NCI-H1048 (cell line): ENCODE measurements around the gene SDHA.
"Not testable (repeated sequence)": the region's sequence is repeated elsewhere in the genome, so short reads cannot be mapped to it uniquely, and the experiment has no call there.

ENCODE experiments used
- DNase-seq: peaks from one replicate; lab custom pipeline; 2025; lab: John Stamatoyannopoulos, UW

Gene SDHA

DNA sequence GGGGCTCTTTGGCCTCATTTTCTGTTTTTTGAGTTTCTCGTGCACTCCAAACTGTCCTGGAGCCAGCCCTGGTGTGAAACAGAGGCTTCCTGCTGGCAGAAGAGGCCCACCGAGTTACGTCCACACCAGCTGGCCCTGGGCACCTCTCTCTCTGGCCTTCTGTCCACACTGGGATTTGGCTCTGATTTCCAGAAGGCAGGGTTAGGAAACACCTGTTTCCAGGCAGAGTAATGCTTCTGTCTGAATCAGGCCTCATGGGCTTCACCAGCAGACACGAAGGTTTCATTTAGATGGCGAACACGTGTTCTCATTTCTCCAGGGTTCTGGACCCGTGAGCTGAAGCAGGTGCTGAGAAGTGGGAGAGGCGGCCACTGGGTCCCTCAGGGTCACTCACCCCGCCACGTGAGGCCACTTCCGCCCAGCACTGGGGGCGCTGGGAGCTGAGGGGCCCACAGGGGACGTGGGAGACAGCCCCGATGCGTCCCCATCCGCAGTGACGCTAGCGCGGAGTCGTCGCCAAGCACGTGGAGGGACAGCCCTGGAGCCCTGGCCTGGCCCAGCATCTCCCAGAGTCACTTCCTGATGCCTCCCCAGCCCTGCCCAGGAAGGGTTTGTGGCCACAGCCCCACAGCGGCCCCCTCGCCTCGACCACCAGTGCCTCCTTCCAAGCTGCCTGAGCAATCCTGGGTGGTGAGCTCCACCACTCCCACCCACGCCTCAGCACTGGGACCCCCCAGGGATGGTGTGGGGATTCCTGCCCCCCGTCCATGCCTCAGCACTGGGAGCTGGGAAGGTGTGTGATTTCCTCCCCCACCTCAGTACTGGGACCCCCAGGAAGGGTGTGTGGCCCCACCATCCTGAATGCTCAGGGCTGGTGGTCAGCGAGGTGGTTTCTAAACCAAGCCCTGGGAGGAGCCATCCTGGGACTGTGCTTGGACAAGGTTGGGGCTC lies 31.8 kb upstream of the SDHA start:
- DNase-seq, result no peak

DNA sequence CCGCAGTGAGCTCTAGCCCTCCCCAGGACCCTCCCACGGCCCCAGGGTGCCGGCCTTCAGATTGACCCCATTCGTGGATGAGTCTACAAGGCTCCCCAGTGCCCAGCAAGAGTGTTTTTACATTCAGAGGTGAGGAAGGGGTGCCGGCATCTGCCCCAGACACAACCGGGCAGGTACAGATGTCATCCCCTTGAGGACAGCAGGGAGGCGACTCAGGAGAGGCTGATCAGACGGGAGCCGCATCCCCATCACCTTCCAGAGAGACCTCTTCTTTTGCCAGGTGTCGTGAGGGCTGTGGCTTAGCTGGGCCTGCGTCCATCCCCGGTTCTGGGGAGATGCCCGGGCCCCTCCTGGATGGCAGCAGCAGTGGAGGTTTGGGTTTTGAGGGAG lies 31.1 kb upstream of the SDHA start:
- DNase-seq, result no peak

- DNase-seq, result no peak
Measured at GRCh38 chr5:187617-188451, 30.3 kb upstream of the SDHA start.

DNA sequence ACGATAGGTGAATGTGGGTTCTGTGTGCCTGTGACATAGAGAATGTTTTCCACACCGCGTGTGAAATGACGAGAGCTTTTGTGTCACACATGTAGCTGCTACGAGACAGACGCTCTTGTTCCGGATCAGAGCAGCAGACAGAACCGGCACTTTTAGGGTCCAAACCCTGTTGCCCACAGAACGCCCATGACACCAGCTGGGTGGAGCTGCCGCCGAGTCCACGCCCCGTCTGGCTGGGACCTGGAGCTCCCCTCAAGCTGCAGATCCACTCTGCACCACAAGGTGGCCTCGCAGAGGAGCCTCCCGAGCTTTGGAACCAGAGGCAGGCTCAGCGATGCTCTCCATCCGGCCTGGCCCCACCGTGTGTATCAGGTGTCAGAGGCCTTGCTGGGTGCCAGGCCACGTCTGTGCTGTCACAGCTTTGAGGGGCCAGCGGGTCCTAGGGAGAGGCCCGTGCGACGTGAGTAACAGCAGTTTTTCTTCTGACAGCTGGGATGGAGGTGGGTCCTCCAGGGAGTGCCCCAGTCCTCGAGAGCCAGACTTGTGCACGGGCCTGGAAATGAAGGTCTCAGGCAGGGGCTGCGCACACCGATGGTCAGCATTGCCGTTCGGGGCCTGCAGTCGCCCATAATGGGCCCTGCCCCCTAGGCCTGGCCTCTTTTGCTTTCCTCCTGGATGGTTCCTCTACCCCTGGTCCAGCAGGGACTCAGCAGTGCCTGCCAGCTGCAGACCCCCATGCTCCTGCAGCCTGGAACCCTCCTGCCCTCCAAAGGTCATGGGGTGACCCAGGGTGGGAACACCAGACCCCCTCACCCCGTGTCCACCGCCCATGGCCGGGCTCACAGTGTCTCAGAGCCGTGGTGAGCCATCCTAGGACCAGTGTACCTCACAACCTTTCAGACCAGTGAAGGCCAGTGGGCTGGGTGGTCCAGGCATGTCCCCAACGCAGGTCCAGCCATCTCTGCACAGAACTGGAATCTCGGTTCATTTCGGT lies 29.3 kb upstream of the SDHA start:
- DNase-seq, result peak; percentile 76

GRCh38 chr5:189486-189885 lies 28.6 kb upstream of the SDHA start:
- no peak for DNase-seq

- no peak for DNase-seq
Measured at GRCh38 chr5:189976-190365, 28.1 kb upstream of the SDHA start.

- no peak for DNase-seq
Measured at GRCh38 chr5:190366-191035, 27.6 kb upstream of the SDHA start.

DNA sequence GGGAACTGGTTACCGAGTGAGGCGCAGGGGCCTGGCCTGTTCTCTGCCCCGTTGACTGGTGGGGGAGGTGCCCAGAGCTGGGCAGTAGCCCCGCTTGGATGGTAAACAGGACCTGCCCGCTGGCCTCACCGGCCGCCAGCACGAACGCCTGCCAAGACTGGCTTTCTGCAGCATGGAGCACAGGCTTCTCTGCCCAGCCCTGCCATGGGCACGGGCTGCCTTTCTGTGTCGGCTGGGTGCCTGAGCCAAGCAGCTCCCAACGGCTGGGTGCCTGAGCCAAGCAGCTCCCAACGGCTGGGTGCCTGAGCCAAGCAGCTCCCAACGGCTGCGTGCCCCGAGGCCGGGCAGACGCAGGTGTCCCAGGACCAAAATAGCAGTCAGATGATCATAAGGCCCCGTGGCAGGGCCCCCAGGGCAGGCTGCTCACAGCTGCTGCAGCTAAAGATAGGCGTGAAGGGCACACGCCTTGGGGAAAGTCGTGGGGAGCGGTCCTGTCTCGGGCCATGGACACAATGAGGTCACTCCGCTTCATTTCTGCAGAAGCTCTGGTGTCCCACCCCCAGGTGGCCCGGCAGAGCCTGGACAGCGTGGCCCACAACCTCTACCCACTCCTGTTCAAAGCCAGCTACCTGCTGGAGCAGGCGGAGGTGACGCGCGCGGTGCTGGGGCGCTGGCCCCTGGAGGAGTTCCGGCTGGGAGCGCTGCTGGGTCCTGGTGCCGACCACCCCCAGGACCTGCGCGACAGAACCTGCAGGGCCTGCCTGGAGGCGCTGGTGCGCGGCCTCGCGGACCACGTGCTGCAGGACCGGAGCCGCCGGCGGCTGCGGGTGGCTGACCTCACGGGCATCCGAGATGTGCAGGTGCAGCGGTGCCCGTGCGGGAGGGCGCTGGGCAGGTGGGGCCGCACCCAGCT lies 26.8 kb upstream of the SDHA start, which contains the start of gene LRRC14B:
Gene LRRC14B (plus strand): TSS at position 460 of the 913 bp plus-strand sequence. CDS start 44 bp downstream, at position 504.
- DNase-seq, result no peak

DNA sequence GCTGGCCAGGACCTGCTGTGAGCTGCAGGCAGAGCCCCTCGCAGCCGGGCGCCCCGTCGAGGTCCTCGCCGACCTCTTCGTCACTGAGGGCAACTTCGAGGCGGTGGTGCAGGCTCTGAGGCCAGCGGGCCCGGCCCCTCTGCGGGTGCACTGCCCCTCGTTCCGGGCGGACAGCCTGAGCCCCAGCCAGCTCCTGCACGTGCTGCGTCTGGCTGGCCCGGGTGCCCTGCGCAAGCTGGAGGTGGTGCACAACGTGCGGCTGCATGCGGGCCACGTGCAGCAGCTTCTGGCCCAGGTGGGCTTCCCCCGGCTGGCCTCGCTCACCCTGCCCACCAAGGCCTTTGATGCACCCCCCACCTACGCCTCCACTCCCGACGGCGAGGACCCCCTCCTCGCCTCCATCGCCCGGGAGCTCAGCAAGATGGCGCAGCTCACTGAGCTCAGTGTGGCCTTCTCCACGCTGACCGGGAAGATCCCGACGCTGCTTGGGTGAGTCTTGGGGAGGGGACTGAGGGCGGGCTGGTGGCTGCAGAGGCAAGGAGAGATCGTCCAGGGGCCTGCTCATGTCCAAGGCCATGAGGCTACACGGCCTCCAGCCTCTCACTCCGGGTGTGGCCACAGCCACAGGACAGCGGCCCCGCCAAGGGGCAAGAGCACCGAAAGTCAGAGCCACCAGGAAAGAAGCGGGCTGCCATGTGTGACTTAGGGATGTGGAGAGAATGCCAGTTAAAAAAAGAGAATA lies 26.0 kb upstream of the SDHA start:
- no peak for DNase-seq

DNA sequence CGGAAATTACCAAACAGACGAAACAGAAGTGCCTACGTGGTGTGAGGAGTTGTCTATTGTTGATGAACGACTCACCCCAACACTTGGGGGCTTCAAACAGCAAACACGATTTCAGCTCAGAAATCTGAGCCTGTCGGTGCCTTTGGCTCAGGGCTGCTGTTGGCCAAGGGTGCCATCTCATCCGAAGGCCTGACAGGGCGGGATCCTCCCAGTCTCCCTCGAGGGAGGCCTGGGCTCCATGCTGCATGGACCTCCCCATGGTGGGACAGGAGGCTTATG lies 25.5 kb upstream of the SDHA start:
- no peak for DNase-seq

GRCh38 chr5:192970-193831 lies 24.9 kb upstream of the SDHA start:
- DNase-seq, result no peak

- no peak for DNase-seq
Measured at GRCh38 chr5:194102-194501, 24.0 kb upstream of the SDHA start.

- DNase-seq, result no peak
Measured at GRCh38 chr5:194603-195209, 23.4 kb upstream of the SDHA start.

GRCh38 chr5:195401-196160 lies 22.5 kb upstream of the SDHA start:
- no peak for DNase-seq

- DNase-seq, result no peak
Measured at GRCh38 chr5:196350-196749, 21.8 kb upstream of the SDHA start.

DNA sequence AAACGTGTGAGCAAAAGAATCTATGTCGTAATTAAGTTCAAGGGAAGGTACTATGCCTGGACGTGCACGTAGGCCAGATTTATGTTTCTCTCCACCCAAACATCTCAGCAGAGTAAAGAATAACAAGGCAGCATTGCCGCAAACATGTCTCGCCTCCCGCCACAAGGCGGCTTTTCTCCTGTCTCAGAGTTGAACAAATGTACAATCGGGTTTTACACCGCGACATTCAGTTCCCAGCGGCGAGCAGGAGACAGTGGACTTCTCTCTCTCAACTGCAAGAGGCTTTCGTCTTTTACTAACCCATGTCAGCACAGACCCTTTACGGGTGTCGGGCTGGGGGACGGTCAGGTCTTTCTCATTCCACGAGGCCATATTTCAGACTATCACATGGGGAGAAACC lies 21.1 kb upstream of the SDHA start:
- not testable (repeated sequence) for DNase-seq

DNA sequence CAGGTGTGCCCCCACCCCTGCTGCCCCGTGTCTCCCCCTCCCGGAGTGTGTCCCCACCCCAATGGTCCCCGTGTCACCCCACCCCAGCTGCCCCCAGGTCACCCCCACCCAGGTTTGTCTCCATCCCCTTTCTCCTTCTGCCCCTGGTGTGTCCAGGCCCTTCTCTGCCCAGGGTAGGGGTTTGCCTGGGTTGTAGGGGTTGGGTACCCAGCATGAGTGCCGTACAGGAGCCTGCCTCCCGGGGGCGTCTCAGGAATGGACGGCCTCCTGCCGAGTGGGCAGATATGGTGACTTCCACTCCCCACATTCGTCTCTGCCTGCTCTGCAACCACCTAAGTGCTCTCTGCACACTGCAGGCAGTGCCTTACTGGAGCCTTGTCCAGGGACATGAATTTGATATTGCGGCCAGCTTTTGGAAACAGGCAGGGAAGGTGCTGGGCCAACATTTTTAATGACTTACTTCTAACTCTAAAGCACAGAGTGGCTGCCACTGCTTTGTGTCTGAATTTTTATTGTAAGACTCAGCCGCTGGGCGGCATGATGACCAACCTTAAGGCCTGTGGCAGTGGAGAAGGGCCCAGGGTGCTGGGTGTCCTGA lies 20.1 kb upstream of the SDHA start:
- no peak for DNase-seq
